Astrocyte (in vitro differentiated cells and primary cell): ENCODE data around the gene MAPK1IP1L.

ENCODE experiments used
- EZH2 ChIP-seq: IDR thresholded peaks from 2 replicates; pipeline ENCODE4 v1.6.1; 2012; ENCODE audit warnings: mild to moderate bottlenecking, low read length, inconsistent platforms; ENCODE audit not compliant: insufficient read depth
- TF ChIP-seq, protein P1 (sequence below): IDR thresholded peaks from 2 replicates; pipeline ENCODE4 v1.5.1; 2011; ENCODE audit warnings: low read depth, mild to moderate bottlenecking, inconsistent platforms, low read length, moderate library complexity; ENCODE audit not compliant: insufficient read depth

- TF ChIP-seq, protein P1, sequence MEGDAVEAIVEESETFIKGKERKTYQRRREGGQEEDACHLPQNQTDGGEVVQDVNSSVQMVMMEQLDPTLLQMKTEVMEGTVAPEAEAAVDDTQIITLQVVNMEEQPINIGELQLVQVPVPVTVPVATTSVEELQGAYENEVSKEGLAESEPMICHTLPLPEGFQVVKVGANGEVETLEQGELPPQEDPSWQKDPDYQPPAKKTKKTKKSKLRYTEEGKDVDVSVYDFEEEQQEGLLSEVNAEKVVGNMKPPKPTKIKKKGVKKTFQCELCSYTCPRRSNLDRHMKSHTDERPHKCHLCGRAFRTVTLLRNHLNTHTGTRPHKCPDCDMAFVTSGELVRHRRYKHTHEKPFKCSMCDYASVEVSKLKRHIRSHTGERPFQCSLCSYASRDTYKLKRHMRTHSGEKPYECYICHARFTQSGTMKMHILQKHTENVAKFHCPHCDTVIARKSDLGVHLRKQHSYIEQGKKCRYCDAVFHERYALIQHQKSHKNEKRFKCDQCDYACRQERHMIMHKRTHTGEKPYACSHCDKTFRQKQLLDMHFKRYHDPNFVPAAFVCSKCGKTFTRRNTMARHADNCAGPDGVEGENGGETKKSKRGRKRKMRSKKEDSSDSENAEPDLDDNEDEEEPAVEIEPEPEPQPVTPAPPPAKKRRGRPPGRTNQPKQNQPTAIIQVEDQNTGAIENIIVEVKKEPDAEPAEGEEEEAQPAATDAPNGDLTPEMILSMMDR, result no peak
- no peak for TF ChIP-seq EZH2
These were observed 7.9 kb upstream of the MAPK1IP1L start for GRCh38 chr14:55043528-55043927.
